ENCODE data around the gene PREX1.

PREX1 gene

DNA sequence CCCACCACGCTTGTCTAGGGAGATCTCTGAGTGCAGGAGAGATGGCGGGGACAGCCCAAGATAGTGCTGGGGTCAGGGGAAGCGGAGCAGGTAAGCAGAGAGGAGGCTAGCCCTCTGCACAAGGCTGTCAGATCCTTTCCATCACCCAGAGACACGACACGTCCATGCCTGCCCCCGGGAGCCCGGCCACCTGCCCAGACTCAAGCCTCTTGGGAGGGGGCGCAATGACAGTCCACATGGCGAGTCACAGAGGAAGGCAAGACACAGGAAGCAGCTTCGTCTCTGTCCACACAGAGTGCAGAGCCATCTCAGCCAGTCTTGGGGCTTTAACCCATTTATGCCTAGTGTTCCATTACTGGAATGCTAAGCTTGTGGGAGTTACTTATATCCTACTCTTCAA lies 78.4 kb downstream of the PREX1 start:
- DNase-seq, result no peak

DNA sequence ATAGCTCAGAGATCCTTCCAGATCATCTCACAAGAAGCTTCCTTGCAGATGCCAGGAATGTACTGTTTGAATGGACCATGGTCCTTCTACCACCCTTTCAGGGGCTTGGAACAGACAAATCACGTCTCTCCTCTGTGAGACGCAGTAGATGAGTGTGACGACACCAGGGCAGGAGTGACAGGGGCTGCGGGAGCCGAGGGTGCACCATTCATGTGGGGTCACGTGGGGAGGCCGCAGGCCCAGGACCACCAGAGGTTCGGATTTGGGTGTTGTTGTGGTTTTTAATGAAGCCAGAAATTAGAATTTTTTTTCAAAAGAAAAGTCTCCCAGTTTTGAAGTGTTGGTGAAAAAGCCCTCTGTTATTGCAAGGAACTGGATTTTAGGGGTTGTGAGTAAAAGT lies 79.2 kb downstream of the PREX1 start:
- no peak for DNase-seq

DNA sequence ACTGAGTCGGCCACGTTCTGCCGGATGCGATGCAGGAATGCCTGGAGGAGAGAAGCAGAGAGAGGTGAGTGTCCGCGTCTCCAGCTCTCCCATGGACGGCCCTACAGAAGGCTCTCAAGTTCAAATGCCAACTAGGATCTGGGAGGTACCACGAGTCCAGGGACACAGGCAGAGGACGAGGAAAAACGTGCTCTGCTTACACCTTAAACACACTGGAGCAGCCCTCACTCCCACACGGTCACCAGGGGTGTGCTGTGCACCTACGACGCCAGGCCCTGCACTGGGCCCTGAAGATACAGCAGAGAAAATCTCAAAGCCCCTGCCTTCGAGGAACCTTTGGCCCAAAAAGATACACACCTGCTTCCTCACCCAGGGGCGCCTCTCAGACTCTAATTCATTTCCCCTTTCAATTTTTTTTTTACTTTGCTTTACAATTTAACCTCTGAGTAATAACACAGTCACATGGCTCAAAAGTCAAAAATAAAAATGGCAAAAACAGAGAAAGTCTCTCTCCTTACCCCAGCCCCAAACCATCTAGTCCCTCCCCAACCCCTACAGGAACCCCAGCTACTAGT lies 79.9 kb downstream of the PREX1 start:
- DNase-seq, result no peak

GRCh38 chr20:48745330-48745729 lies 82.5 kb downstream of the PREX1 start:
- DNase-seq, result no peak

- DNase-seq, result no peak
Observed at GRCh38 chr20:48744515-48744914, 83.3 kb downstream of the PREX1 start.

DNA sequence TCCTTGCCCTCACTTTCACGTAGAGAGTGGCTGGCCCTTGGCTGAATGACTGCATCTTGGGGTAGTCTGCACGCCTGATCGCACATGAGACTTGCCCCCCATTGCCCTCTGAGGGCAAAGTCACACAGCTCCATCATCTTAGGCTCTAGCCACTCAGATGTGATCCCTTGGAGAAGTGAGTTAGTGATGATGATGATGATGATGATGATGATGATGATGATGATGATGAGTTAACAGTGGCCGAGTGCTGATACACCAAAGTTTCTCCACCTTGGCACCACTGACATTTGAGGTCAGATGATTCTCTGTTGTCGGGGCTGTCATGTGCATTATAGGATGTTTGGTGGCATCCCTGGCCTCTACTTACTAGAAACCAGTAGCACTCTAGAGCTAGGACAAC lies 84.0 kb downstream of the PREX1 start:
- no peak for DNase-seq

- peak; percentile 12 for DNase-seq
Observed at GRCh38 chr20:48742912-48743680, 84.7 kb downstream of the PREX1 start.

DNA sequence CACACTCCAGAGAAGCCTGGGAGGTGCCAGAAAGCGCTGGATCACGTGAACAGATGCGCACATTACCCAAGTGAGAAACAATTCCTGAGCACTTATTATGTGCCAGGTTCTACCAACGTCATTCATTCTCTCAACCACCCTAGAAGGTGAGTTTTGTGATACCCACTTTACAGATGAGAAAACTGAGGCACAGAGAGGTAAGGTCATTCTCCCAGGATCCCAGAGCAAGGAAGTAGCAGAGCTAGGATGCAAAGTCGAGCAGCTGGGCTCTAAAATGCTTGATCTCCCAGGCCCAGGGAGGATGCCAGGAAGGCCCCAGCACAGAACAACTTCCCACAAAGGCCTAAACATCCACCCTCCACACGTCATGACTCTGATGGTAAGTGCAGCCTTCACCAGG lies 85.6 kb downstream of the PREX1 start:
- DNase-seq, result no peak

DNA sequence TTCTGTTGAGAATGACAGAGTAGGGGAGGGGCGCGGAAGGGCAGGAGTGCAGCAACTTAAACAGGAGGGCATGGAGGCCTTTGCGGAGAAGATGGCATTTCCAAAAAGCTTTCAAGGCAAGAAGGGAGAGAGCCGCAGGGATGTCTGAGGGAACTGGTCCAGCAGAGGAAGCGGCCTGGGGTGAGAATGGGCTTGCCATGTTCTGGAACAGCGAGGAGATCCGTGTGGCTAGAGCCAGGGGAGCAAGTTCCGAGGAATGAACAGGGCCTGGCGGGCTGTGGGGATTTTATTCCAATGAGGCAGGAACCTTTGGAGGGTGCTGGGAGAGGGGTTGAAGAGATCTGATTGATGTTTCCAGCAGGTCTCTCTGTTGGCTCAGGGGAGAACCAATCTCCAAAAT lies 86.1 kb downstream of the PREX1 start:
- DNase-seq, result no peak

- DNase-seq, result no peak
Observed at GRCh38 chr20:48740712-48741111, 87.1 kb downstream of the PREX1 start.

DNA sequence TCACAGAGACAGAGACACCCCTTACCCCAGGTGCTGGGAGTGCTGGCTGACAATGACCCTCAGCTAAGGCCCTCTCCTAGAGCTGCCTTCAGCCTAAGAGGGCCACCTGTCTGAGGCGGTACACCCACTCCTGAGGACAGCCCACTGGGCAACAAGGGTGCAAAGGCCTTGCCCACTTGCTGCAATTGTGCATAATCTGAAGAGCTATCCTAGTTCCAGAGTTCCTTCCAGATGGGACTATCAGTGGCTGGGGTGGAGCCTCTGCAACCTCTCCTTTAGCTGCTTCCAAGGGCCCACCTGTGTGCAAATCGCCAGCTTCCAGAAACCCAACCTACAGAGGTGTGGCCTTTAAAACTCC lies 87.5 kb downstream of the PREX1 start:
- no peak for DNase-seq

- peak; percentile 14 for DNase-seq
Observed at GRCh38 chr20:48739395-48740291, 88.2 kb downstream of the PREX1 start.

- DNase-seq, result no peak
Observed at GRCh38 chr20:48738399-48739304, 89.1 kb downstream of the PREX1 start.

GRCh38 chr20:48738094-48738398 lies 89.8 kb downstream of the PREX1 start:
- DNase-seq, result no peak

GRCh38 chr20:48737434-48738093 lies 90.2 kb downstream of the PREX1 start:
- DNase-seq, result no peak

- no peak for DNase-seq
Observed at GRCh38 chr20:48736636-48737035, 91.2 kb downstream of the PREX1 start.

GRCh38 chr20:48736231-48736630 lies 91.6 kb downstream of the PREX1 start:
- DNase-seq, result peak; percentile 40

DNA sequence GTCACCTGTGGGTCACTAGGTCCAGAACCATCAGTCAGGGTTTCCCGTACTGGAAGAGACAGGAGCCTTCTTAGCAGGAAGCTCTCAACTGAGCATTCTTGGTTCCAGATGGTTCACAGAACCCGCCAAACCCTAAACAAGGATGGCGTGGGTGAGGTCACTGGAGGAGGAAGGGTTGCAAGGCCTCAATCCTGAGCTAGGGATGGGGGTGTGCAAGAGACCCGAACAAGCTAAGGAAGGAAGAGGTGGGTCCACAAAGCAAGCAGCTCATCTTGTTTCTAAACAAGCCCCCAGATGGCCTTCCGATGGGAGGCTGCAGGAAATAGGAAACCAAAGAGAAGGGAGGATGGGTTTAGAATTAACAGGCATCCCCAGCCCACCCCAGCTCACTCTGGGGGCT lies 92.7 kb downstream of the PREX1 start:
- no peak for DNase-seq

DNA sequence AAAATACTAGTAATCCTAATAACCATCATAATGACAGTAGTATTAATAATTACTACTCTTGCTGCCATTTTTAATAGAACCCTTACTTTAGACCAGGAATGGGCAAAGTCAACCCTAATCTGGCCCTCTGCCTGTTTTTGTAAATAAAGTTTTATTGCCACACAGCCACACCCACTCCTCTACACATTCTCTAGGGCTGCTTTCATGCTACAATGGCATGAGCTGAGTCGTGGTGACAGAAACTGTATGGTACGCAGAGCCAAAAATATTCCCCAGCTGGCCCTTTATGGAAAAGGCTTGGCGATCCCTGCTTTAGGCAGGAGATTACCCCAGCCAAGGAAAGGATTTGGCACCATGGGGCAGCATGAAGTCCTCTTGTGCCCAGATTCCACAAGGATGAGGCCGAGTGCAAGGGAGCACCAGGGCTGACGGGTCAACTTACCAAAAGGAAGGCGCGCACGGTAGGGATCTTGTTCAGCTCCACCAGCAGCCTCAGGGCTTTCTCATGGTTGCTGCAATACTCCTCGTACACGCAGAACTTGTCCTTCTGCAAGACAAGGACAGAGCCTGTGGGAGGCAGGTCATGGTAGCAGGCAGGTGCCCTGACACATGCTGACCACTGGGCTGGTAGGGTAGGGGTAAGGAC lies 93.6 kb downstream of the PREX1 start:
- peak; percentile 30 for DNase-seq

DNA sequence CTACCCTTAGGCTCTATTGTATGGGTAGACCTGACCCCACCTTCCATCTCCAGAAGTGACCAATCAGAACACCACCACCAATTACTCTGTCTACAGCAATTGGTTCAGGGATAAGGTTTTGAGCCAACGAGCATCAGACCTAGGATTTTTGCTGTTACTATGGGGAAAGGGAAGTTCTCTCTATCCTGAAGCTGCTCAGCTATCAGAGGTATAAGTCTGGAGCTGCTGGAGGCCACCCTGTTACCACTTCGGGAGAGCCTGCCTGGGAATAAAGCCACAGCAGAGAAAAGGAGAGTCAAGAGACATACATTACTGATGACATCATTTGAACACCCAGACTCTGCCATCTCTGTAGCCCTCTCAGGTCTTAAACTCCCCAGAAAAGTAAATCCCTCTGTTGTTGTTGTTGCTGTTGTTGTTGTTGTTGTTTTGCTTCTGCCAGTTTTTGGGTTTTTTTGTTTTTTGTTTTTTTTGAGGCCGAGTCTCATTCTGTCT lies 94.5 kb downstream of the PREX1 start:
- DNase-seq, result peak; percentile 50

- no peak for DNase-seq
Observed at GRCh38 chr20:48732081-48732829, 95.5 kb downstream of the PREX1 start.

Data from fibroblast of skin of right biceps (primary cell).